ENCODE measurements around the gene PLCD1.

Gene PLCD1

DNA sequence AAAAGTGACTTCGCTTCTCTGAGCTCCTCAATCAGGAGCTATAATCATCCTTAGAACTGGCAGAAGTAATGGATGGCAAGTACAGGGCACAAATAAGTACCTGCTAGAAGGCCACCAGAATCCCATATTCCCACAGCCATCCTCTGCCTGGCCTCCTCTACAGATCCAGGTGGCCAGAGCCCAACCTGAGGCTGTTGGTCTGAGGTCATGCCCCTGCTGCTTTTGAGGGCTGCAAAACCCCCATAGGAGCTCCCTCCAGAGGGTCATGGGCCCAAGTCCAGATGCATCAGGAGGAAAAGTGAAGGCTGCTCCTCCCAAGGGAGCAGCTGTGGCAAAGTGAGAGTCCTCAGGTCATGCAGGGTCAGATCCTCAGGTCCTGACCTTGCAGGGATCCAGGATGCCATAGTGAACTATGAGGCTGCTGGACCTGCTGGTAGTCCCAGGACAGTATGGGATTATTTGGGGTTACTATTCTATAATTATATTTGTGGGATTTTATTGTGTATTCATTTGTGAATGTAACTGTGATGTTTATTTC, 3.0 kb upstream of the PLCD1 start:
- TF ChIP-seq, protein P1, sequence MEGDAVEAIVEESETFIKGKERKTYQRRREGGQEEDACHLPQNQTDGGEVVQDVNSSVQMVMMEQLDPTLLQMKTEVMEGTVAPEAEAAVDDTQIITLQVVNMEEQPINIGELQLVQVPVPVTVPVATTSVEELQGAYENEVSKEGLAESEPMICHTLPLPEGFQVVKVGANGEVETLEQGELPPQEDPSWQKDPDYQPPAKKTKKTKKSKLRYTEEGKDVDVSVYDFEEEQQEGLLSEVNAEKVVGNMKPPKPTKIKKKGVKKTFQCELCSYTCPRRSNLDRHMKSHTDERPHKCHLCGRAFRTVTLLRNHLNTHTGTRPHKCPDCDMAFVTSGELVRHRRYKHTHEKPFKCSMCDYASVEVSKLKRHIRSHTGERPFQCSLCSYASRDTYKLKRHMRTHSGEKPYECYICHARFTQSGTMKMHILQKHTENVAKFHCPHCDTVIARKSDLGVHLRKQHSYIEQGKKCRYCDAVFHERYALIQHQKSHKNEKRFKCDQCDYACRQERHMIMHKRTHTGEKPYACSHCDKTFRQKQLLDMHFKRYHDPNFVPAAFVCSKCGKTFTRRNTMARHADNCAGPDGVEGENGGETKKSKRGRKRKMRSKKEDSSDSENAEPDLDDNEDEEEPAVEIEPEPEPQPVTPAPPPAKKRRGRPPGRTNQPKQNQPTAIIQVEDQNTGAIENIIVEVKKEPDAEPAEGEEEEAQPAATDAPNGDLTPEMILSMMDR (conservative IDR thresholded peaks at IDR 0.05; ENCODE audit: low read length), result no peak
- no peak for TF ChIP-seq EZH2phosphoT487 (IDR thresholded peaks at IDR 0.05; ENCODE audit: borderline replicate concordance)
- Histone ChIP-seq H3K9me2 (replicated peaks; ENCODE audit: low read depth, low read length) (no peaks in the 10 kb centered on the region), H2AFZ (ENCODE audit: low read length) (no peak overlapping the region), H4K20me1 (ENCODE audit: insufficient read depth, low read length, poor library complexity, severe bottlenecking) (no peaks in the 10 kb centered on the region), H3K4me1 (ENCODE audit: insufficient read depth, low read length, poor library complexity, severe bottlenecking) (no peaks in the 10 kb centered on the region), H3K9ac (ENCODE audit: low read depth, low read length, poor library complexity, severe bottlenecking) (no peak overlapping the region), H3K27me3 (ENCODE audit: insufficient read depth, low read length, poor library complexity, severe bottlenecking) (no peaks in the 10 kb centered on the region), H3K9me3 (ENCODE audit: insufficient read depth, low read depth, low read length) (no peaks in the 10 kb centered on the region), H3K79me2 (ENCODE audit: insufficient read depth, low read length) (no peaks in the 10 kb centered on the region), H3K4me3 (ENCODE audit: low read length, poor library complexity, severe bottlenecking) (no peak overlapping the region), H3F3A (ENCODE audit: low read depth) (no peaks in the 10 kb centered on the region), H3K4me2 (ENCODE audit: low read depth, low read length, poor library complexity, severe bottlenecking) (no peak overlapping the region), H3K36me3 (ENCODE audit: insufficient read depth, low read length) (no peaks in the 10 kb centered on the region)

DNA sequence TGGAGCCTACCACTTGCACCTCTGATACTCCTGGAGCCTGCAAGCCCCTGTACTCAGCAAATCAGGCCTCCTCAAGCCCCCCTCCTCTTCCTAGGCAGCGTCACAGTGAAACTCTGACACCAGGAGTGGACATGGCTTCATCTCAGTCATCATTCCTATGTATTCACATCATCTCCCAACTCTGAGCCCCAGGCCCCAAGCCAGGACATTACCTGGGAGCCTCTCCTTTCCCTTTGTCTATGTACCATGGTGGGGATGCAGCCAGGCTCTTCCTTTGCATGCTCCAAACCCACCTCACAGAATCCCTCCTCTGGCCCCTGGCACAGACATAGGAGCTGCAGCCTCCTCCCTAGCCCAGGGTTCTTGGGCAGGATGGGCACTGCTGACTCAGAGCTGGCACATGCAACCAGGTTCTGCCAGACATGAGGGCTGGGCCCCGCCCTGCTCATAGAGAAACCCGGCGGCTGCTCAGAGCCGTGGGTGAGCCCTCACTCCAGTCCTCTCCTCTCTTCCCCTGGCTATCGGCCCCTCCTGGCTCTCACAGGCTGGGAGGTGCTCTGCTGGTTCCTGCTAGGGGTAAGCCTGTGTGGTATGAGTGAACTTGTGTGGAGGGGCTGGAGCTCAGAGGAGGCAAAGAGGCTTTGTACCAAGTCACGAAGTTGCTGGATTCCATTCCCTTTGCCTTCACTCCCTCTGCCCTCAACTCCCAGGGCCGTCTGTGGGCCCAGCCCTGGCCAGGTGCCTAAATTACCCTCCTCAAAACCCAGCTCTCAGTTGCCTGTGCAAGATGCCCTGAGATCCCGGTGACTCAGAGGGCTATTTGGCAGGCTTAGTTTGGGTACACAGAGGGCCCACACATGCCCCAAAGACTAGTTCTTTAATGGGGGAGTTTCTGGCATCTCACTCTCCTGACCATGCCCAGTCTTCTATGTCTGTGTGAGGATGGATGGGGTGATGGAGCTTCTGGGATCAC, 1.9 kb upstream of the PLCD1 start:
- no peak for TF ChIP-seq EZH2phosphoT487 (IDR thresholded peaks at IDR 0.05; ENCODE audit: borderline replicate concordance)
- TF ChIP-seq, protein P1 (conservative IDR thresholded peaks at IDR 0.05; ENCODE audit: low read length), result no peak
- Histone ChIP-seq H3K4me3 (ENCODE audit: low read length, poor library complexity, severe bottlenecking) (no peak overlapping the region), H4K20me1 (ENCODE audit: insufficient read depth, low read length, poor library complexity, severe bottlenecking) (no peaks in the 10 kb centered on the region), H3F3A (ENCODE audit: low read depth) (no peaks in the 10 kb centered on the region), H3K9me3 (ENCODE audit: insufficient read depth, low read depth, low read length) (no peaks in the 10 kb centered on the region), H3K9ac (ENCODE audit: low read depth, low read length, poor library complexity, severe bottlenecking) (no peak overlapping the region), H2AFZ (ENCODE audit: low read length) (no peak overlapping the region), H3K27me3 (ENCODE audit: insufficient read depth, low read length, poor library complexity, severe bottlenecking) (no peaks in the 10 kb centered on the region), H3K36me3 (ENCODE audit: insufficient read depth, low read length) (no peaks in the 10 kb centered on the region), H3K4me2 (ENCODE audit: low read depth, low read length, poor library complexity, severe bottlenecking) (no peak overlapping the region), H3K9me2 (replicated peaks; ENCODE audit: low read depth, low read length) (no peaks in the 10 kb centered on the region), H3K4me1 (ENCODE audit: insufficient read depth, low read length, poor library complexity, severe bottlenecking) (no peaks in the 10 kb centered on the region), H3K79me2 (ENCODE audit: insufficient read depth, low read length) (no peaks in the 10 kb centered on the region)

DNA sequence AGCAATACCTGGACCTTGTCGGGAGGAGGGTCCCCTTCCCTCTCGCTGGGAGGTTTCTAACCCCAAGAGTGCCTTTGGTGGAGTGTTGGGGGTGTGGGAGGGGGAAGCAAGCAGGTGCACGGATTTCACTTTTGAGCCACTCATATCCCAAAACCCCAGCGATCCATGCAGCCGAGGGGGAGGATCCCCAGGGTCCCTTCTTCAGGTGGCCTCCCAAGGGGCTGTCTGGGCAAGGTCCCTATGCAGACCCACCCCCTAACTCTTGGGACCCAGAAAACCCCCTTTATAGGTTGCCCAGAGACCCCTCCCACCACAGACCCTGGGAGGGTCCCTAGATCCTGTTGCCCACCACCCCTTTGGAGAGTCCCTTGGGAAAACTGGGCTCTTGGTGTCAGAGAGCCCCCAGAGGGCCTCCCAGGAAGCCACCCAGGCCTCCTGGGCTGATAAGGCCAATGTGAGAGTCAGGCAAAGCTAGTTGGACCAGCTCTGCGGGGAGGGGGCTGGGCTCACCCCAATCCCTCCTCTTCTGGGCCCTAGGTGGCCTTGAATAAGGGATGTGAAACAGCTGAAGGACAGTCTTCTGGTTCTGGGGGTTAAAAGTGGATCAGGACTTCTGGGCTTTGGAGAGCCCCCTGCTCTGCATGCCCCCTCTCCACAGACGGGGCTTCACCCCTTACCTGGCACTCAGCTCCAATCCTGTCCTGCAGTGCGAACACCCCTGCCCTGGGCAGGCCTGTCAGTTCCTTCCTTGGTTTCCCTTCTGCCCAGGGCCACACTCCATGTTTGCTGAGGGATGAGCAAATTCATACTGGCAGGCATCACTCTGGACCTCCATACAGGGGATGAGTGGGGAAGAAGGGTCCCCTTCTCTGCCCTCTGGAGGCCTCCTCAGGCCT, 932 bp upstream of the PLCD1 start:
- no peaks in the 10 kb centered on the region for H3F3A ChIP-seq (ENCODE audit: low read depth)
- no peaks in the 10 kb centered on the region for H3K79me2 ChIP-seq (ENCODE audit: insufficient read depth, low read length)
- peaks cover 6% of the 10 kb centered on the region for H3K4me1 ChIP-seq (ENCODE audit: insufficient read depth, low read length, poor library complexity, severe bottlenecking)
- no peaks in the 10 kb centered on the region for H3K36me3 ChIP-seq (ENCODE audit: insufficient read depth, low read length)
- no peaks in the 10 kb centered on the region for H4K20me1 ChIP-seq (ENCODE audit: insufficient read depth, low read length, poor library complexity, severe bottlenecking)
- H3K9me3 ChIP-seq (ENCODE audit: insufficient read depth, low read depth, low read length), result no peaks in the 10 kb centered on the region
- no peak overlapping the region for H3K4me2 ChIP-seq (ENCODE audit: low read depth, low read length, poor library complexity, severe bottlenecking)
- H3K4me3 ChIP-seq (ENCODE audit: low read length, poor library complexity, severe bottlenecking), result no peak overlapping the region
- no peak for TF ChIP-seq EZH2phosphoT487 (IDR thresholded peaks at IDR 0.05; ENCODE audit: borderline replicate concordance)
- TF ChIP-seq, protein P1 (conservative IDR thresholded peaks at IDR 0.05; ENCODE audit: low read length), result no peak
- H3K9ac ChIP-seq (ENCODE audit: low read depth, low read length, poor library complexity, severe bottlenecking), result no peak overlapping the region
- H3K27me3 ChIP-seq (ENCODE audit: insufficient read depth, low read length, poor library complexity, severe bottlenecking), result no peaks in the 10 kb centered on the region
- no peaks in the 10 kb centered on the region for H3K9me2 ChIP-seq (replicated peaks; ENCODE audit: low read depth, low read length)
- no peak overlapping the region for H2AFZ ChIP-seq (ENCODE audit: low read length)
